Neutrophil (primary cell): Measurements from ENCODE around the gene RHOA.

Experiments used
- H3K27ac ChIP-seq: fragments of 200-600 bp; sonication (generic); 2 replicates; pipeline ENCODE4 v1.5.1; 2016; ENCODE audit warnings: mild to moderate bottlenecking, moderate library complexity
- H3K27me3 ChIP-seq: fragments of 200-600 bp; sonication (generic); 2 replicates; pipeline ENCODE4 v1.6.0; 2016; ENCODE audit warnings: mild to moderate bottlenecking
- H3K36me3 ChIP-seq: fragments of 200-600 bp; sonication (generic); 2 replicates; pipeline ENCODE4 v1.5.1; 2017
- H3K4me1 ChIP-seq, 2 experiments: fragments of 200-600 bp in 1 of 2; sonication (generic) in 1 of 2; 1 replicate in 1 of 2; 2 replicates in 1 of 2; pipeline versions ENCODE4 v1.5.1 to v1.6.1; 2013 to 2016; ENCODE audit warnings: low read depth in 1 of 2, low read length in 1 of 2, mild to moderate bottlenecking in 1 of 2, moderate library complexity in 1 of 2; ENCODE audit not compliant: control insufficient read depth in 1 of 2, insufficient read depth in 1 of 2
- H3K4me3 ChIP-seq, 2 experiments: fragments of 200-600 bp in 1 of 2; sonication (generic) in 1 of 2; 1 replicate in 1 of 2; 2 replicates in 1 of 2; pipeline ENCODE4 v1.5.1; 2013 to 2016; ENCODE audit warnings: low read depth in 1 of 2, low read length in 1 of 2, mild to moderate bottlenecking in 1 of 2, moderate library complexity in 1 of 2
- H3K9me3 ChIP-seq: fragments of 200-600 bp; sonication (generic); 2 replicates; pipeline ENCODE4 v1.5.1; 2016
- CTCF ChIP-seq: fragments of 200-600 bp; sonication (generic); IDR thresholded peaks from 2 replicates; pipeline ENCODE4 v1.5.1; 2016; ENCODE audit warnings: antibody characterized with exemption

RHOA gene

DNA sequence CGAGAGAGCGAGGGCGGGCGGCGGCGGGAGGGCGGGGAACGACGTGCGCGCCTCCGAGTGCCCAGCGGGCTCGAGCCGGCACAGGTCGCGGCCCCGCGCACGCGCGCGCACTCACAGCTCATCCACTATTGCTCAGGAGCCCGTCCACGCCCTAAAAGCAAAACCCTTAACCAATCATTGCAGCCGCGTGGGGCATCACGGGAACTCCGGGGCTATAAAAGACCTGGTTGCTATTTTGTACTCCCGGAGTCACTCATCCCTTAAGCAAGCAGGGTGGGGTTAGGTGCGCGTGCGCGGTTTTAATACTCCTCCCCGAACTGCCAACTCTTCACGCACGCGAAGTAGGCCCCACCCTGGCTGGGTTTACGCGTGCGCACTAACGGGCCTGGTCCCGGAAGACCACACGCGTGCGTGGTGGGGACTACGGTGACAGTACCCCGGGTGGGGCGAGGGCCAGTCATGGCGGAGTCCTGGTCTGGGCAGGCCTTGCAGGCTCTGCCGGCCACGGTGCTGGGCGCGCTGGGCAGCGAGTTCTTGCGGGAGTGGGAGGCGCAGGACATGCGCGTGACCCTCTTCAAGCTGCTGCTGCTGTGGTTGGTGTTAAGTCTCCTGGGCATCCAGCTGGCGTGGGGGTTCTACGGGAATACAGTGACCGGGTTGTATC lies at the start of gene RHOA, which contains the start of gene TCTA:
Gene RHOA, minus strand, starts transcription at position 9 of the 664 bp plus-strand sequence. CDS start 36,387 bp downstream, outside the sequence.
Gene TCTA, plus strand, starts transcription at position 456 of the 664 bp plus-strand sequence. Its CDS starts 4 bp downstream, at position 460.
- peak within 1 kb of the TSS; percentile 99 for H3K27ac ChIP-seq
- H3K4me3 ChIP-seq = peak within 1 kb of the TSS; percentile 86 to 88
- H3K4me1 ChIP-seq = peaks cover 85% of the 10 kb centered on the region in 2 experiments
- no peaks in the 10 kb centered on the region for H3K27me3 ChIP-seq
- H3K36me3 ChIP-seq = no peaks in the 10 kb centered on the region
- no peaks in the 10 kb centered on the region for H3K9me3 ChIP-seq
- TF ChIP-seq CTCF = peak; percentile 30

GRCh38 chr3:49460956-49461355 lies 49.2 kb upstream of the RHOA start:
- Histone ChIP-seq H3K4me3 (no peak overlapping the region), H3K36me3 (no peaks in the 10 kb centered on the region), H3K27ac (no peak overlapping the region), H3K27me3 (no peaks in the 10 kb centered on the region), H3K9me3 (no peaks in the 10 kb centered on the region), H3K4me1 (no peaks in the 10 kb centered on the region)
- TF ChIP-seq CTCF = no peak

DNA sequence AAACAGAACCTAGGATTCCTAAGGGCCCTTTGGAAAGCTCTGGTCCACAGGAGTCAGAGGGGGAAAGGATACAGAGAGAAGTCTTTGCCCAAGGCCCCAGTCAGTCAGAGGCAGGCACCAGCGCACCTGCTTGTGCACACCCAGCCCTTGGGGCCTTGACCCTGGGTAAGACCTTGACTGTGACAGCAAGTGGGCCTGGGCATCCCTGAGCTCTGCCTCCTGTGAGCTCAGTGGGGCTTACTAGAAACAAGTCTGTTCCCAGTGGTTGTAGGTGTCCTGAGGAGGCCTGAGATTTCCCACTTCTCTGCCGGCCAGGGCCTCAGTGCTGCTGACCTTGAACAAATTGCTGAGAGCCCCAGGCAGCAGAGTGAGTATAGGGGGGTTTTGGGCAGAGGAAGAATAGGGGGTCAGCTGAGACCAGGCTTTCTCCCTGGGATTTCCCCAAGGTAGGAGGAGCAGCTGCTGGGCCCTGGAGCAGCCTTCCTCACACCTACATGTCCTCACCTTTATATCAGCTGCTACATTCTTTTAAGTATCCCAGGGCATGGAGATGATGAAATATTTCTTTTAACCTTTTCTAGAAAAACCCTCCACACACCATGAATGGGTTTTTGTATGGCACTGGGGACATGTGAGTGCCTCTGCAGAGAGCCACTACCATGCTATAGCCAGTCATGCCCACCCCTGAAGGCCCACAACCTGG lies 48.6 kb upstream of the RHOA start:
- TF ChIP-seq CTCF = no peak

GRCh38 chr3:49456466-49456865 lies 44.7 kb upstream of the RHOA start:
- no peaks in the 10 kb centered on the region for H3K27me3 ChIP-seq
- H3K4me1 ChIP-seq = no peaks in the 10 kb centered on the region
- no peak for TF ChIP-seq CTCF
- H3K9me3 ChIP-seq = no peaks in the 10 kb centered on the region
- H3K27ac ChIP-seq = no peak overlapping the region
- H3K4me3 ChIP-seq = no peak overlapping the region
- H3K36me3 ChIP-seq = no peaks in the 10 kb centered on the region

More for the DNA sequence above, 48.6 kb upstream of the RHOA start:
- Histone ChIP-seq H3K4me3 (no peak overlapping the region), H3K27ac (no peak overlapping the region), H3K36me3 (no peaks in the 10 kb centered on the region), H3K4me1 (no peaks in the 10 kb centered on the region), H3K27me3 (no peaks in the 10 kb centered on the region), H3K9me3 (no peaks in the 10 kb centered on the region)

DNA sequence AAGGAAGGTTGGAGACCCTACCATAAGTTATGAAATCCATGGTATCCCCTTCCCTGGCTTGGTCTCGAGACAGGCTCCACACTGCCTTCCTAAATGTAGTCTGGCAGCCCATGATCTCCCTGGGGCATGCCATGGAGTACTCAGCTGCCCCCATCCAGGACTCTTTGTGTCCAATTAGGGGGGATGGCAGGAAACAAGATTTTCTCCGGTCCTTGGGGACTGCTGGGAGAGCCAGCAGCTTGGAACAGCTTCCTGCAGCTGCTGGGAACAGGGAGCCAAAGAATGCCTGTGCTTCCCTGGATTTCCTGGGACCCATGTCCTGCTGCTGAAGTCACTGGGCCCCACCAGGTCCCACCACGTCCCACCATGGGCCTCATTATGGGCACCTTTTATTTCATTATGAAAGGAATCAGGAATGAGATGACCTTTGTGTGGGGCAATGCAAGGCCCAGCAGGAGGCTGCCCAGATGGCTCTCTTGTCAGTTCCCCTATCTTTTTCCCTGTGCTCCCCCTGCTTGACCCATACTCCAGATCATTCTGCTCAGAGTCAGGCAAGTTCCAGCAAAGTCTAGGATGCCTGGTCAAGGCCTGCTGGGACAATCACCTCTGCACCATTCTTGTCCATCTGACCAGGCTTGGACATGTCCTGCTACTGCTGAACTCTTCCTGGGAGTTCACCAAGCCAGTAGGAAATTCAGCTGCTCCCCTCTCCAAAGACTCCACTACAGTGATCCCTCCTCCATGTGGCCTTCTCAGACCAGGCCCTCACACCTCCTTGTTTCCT lies 43.3 kb upstream of the RHOA start:
- Histone ChIP-seq H3K4me1 (no peaks in the 10 kb centered on the region), H3K27me3 (no peaks in the 10 kb centered on the region), H3K4me3 (no peak overlapping the region), H3K9me3 (no peaks in the 10 kb centered on the region), H3K36me3 (no peaks in the 10 kb centered on the region), H3K27ac (no peak overlapping the region)
- TF ChIP-seq CTCF = no peak
